Measurements from ENCODE around the gene PLEKHA5. TPM values are rescaled to one million over a fixed set of nuclear protein-coding genes. Genes with fewer than 3 reads are reported as not detected.

Gene PLEKHA5
- polyA plus RNA-seq, 3 donors = 0.35 to 0.79 (median 0.41) TPM

- Histone ChIP-seq H4K20me1 (ENCODE audit: insufficient read depth, low read length) (no peaks in the 10 kb centered on the region), H3K27me3 (ENCODE audit: control insufficient read depth in 2 of 2, insufficient read depth in 2 of 2, low read length in 2 of 2) (no peaks in the 10 kb centered on the region), H3K9ac (ENCODE audit: insufficient read depth, low read length, poor library complexity, severe bottlenecking) (no peak overlapping the region), H3K36me3 (replicated peaks in 1 of 2; ENCODE audit: control insufficient read depth in 1 of 2, insufficient read depth in 2 of 2, low read length in 2 of 2) (no peaks in the 10 kb centered on the region), H3K27ac (ENCODE audit: low read depth in 1 of 2, low read length in 2 of 2) (peak overlapping the region in 1 of 2 donors; percentile 94), H3K4me2 (replicated peaks; ENCODE audit: extremely low read depth, low read length, poor library complexity, severe bottlenecking) (peak overlapping the region; percentile 51), H3K4me1 (ENCODE audit: control insufficient read depth in 1 of 2, insufficient read depth in 2 of 2, low read length in 2 of 2) (peaks cover 35 to 43% of the 10 kb centered on the region in 2 donors), H2AFZ (ENCODE audit: insufficient read depth, low read depth, low read length, poor library complexity, severe bottlenecking) (no peak overlapping the region), H3K9me3 (replicated peaks in 1 of 2; ENCODE audit: control insufficient read depth in 1 of 2, insufficient read depth in 1 of 2, low read length in 2 of 2) (no peaks in the 10 kb centered on the region), H3K79me2 (ENCODE audit: insufficient read depth, low read length) (no peaks in the 10 kb centered on the region), H3K4me3 (replicated peaks in 1 of 3; ENCODE audit: low read depth in 2 of 3, low read length in 3 of 3) (no peak overlapping the region)
- Mint-ChIP-seq H3K9me3 (peaks cover 0 to 2% (median 0%) of the 10 kb centered on the region in 7 donors), H3K27ac (peak overlapping the region; percentile 92 to 96 (median 93)), H3K36me3 (peaks cover 0 to 2% of the 10 kb centered on the region in 2 donors), H3K4me3 (no peak overlapping the region), H3K27me3 (ENCODE audit: low read depth in 3 of 3) (no peaks in the 10 kb centered on the region), H3K4me1 (peaks cover 37% of the 10 kb centered on the region)
- intact Hi-C loops (cut with micrococcal nuclease) = no loop called here
- WGBS (ENCODE audit: insufficient coverage) = 96% methylated on average over 4 of the region's 5 CpGs
- DNase-seq = no peak
- no peak for TF ChIP-seq CTCF (IDR thresholded peaks at IDR 0.05)
Measured at GRCh38 chr12:19191563-19191962, 62.0 kb downstream of the PLEKHA5 start.

GRCh38 chr12:19192710-19193109, 63.2 kb downstream of the PLEKHA5 start:
- intact Hi-C loops (cut with micrococcal nuclease) = no loop called here
- Histone ChIP-seq H4K20me1 (ENCODE audit: insufficient read depth, low read length) (no peaks in the 10 kb centered on the region), H3K27me3 (ENCODE audit: control insufficient read depth in 2 of 2, insufficient read depth in 2 of 2, low read length in 2 of 2) (no peaks in the 10 kb centered on the region), H3K4me3 (replicated peaks in 1 of 3; ENCODE audit: low read depth in 2 of 3, low read length in 3 of 3) (no peak overlapping the region), H3K79me2 (ENCODE audit: insufficient read depth, low read length) (no peaks in the 10 kb centered on the region), H3K9me3 (replicated peaks in 1 of 2; ENCODE audit: control insufficient read depth in 1 of 2, insufficient read depth in 1 of 2, low read length in 2 of 2) (no peaks in the 10 kb centered on the region), H3K4me1 (ENCODE audit: control insufficient read depth in 1 of 2, insufficient read depth in 2 of 2, low read length in 2 of 2) (peaks cover 28 to 32% of the 10 kb centered on the region in 2 donors), H2AFZ (ENCODE audit: insufficient read depth, low read depth, low read length, poor library complexity, severe bottlenecking) (no peak overlapping the region), H3K9ac (ENCODE audit: insufficient read depth, low read length, poor library complexity, severe bottlenecking) (no peak overlapping the region), H3K4me2 (replicated peaks; ENCODE audit: extremely low read depth, low read length, poor library complexity, severe bottlenecking) (no peak overlapping the region), H3K36me3 (replicated peaks in 1 of 2; ENCODE audit: control insufficient read depth in 1 of 2, insufficient read depth in 2 of 2, low read length in 2 of 2) (no peaks in the 10 kb centered on the region), H3K27ac (ENCODE audit: low read depth in 1 of 2, low read length in 2 of 2) (no peak overlapping the region)
- no peak for DNase-seq
- Mint-ChIP-seq H3K27me3 (ENCODE audit: low read depth in 3 of 3) (no peaks in the 10 kb centered on the region), H3K4me1 (peaks cover 27% of the 10 kb centered on the region), H3K36me3 (peaks cover 0 to 2% of the 10 kb centered on the region in 2 donors), H3K27ac (no peak overlapping the region), H3K9me3 (peaks cover 0 to 2% (median 0%) of the 10 kb centered on the region in 7 donors), H3K4me3 (no peak overlapping the region)
- WGBS (ENCODE audit: insufficient coverage) = no CpG with 5 or more reads among the region's 1 CpG
- no peak for TF ChIP-seq CTCF (IDR thresholded peaks at IDR 0.05)
